Stomach smooth muscle (tissue), 2 donors: ENCODE measurements around the gene GRIK4.

ENCODE experiments used
- H3K27ac ChIP-seq: one replicate; pipeline ENCODE4 v1.7.0; 2013; ENCODE audit warnings: mild to moderate bottlenecking, low read length, inconsistent platforms
- H3K27me3 ChIP-seq, 2 donors: one replicate each; pipeline ENCODE4 v1.7.0; 2013; ENCODE audit warnings: low read length in 2 of 2; ENCODE audit not compliant: insufficient read depth in 2 of 2, control insufficient read depth in 1 of 2
- H3K36me3 ChIP-seq, 2 donors: one replicate each; pipeline ENCODE4 v1.7.0; 2013; ENCODE audit warnings: low read length in 2 of 2; ENCODE audit not compliant: control insufficient read depth in 2 of 2, insufficient read depth in 2 of 2
- H3K4me1 ChIP-seq: one replicate; pipeline ENCODE4 v1.7.0; 2013; ENCODE audit warnings: low read length; ENCODE audit not compliant: control insufficient read depth, insufficient read depth
- H3K4me3 ChIP-seq, 2 donors: one replicate each; pipeline ENCODE4 v1.7.0; 2013; ENCODE audit warnings: low read length in 2 of 2
- H3K9ac ChIP-seq, 2 donors: one replicate each; pipeline ENCODE4 v1.7.0; 2013; ENCODE audit warnings: low read length in 2 of 2, mild to moderate bottlenecking in 1 of 2
- H3K9me3 ChIP-seq, 2 donors: one replicate each; pipeline ENCODE4 v1.7.0; 2013; ENCODE audit warnings: low read length in 2 of 2; ENCODE audit not compliant: control insufficient read depth in 2 of 2
- donor health status: healthy.
- donor health status: Pancreatic carcinoma.

GRIK4 gene

DNA sequence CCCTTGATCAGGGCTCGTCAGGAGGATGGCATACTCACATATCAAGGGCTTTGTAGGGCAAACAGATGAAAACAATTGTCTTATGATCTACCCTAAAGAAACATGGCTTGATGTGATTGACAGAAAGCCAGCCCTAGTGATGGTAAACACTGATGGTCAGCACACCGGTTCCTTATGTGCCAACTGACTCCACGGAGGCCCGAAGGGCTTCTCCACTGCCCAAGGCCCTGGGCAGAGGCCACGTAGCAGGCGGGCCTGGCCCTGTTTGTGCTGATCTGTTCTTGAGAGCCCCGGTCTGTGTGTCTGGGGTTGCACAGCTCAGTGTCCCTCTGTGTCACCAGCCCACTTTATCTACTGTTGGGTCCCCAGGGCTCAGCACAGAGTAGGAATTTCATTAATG lies 115.2 kb downstream of the GRIK4 start:
- H3K9me3 ChIP-seq = no peaks in the 10 kb centered on the region
- no peaks in the 10 kb centered on the region for H3K36me3 ChIP-seq
- no peaks in the 10 kb centered on the region for H3K4me1 ChIP-seq
- no peak overlapping the region for H3K9ac ChIP-seq
- H3K27me3 ChIP-seq = no peaks in the 10 kb centered on the region
- no peak overlapping the region for H3K27ac ChIP-seq
- no peak overlapping the region for H3K4me3 ChIP-seq

DNA sequence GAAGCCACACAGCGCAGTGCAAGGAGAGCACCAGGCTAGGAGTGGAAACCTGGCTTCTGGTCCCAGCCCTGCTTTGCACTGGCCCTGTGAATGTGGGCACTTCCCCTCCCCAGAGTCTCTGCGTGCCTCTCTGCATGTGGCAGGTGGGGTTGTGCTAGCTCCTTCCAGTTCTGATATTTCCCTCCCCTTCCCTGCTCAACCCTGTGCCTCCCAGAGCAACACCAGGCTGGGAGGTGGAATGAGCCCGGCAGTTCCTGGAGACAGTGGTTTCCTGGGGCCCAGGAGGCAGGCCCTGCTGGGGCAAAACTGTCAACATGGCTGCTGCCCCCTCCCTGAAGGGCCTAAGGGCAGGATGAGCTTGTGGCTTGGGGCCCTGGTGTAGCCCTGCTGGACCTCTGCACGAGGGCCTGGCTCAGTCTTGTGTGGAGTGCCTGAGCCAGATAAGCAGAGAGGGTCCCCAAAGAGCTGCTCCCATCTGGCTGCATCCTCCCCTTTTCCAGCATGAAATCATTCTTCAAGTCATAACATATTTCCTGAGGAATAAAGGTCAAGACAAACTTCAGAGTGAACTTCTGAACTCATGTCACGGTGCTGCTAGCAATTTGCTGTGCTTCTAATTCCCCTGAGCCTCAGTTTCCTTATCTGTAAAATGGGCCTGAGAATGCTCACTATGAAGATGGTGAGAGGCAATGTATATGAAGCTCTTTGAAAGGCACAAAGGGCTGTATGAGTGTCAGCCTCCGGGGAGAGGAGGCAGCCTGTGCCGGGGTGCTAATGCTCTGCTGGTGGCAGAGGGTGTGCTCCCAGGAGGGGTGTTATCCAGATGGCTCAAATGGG lies 116.0 kb downstream of the GRIK4 start:
- no peaks in the 10 kb centered on the region for H3K4me1 ChIP-seq
- H3K27me3 ChIP-seq = no peaks in the 10 kb centered on the region
- H3K4me3 ChIP-seq = no peak overlapping the region
- H3K27ac ChIP-seq = no peak overlapping the region
- no peaks in the 10 kb centered on the region for H3K9me3 ChIP-seq
- H3K9ac ChIP-seq = no peak overlapping the region
- no peaks in the 10 kb centered on the region for H3K36me3 ChIP-seq

DNA sequence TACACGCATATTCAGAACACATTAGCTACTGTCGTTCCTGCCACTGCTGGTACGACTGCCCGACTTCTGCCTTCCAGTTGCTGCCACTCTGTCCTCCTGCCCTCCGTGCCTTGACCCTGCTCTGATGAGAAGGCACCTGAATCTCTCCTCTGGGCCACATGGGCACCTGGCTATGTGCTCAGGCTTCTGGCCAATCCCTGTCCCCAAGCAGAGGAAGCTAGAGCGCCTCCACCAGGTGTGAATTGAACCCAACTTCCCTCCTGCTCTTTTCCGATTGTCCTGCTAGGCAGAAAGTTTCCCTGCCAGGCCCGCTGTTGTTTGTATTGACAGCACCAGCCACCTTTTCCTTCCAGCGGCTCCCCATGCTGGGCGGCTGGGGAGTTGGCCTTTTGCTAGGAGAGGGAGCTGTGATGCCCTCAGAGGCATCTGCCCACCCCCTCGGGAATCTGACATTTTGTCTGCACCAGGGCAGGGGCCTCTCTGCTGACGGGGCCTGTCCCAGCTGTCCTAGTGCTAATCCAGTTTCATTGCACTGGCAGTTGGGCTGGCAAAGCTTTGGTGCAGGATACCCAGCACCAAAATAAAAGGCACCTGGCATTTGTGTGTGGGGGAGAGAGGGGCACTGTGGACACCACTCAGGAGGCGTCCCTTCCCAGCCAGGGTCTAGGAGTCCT lies 118.0 kb downstream of the GRIK4 start:
- Histone ChIP-seq H3K9me3 (no peaks in the 10 kb centered on the region), H3K36me3 (no peaks in the 10 kb centered on the region), H3K27me3 (no peaks in the 10 kb centered on the region), H3K4me3 (no peak overlapping the region), H3K4me1 (no peaks in the 10 kb centered on the region), H3K9ac (no peak overlapping the region), H3K27ac (no peak overlapping the region)

DNA sequence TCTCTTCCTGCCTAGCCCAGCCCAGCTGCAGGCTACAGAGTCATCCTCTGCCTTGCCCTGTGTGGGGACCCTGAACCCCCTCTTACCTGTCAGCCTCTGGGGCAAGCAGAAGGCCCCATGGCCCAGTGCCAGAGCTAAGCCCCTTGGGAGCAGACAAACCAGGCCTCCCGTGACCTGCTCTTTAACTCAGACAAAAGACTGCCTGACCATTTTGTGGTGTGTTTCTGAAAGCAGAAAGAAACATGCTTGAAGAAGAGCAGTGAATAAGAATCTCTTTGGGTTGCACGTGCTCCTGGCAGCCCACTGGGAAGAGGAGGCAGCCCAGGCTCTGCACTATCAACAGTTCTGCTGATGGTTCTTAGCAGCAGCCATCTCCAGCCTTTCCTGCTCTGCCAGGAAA lies 118.6 kb downstream of the GRIK4 start:
- Histone ChIP-seq H3K27ac (no peak overlapping the region), H3K36me3 (no peaks in the 10 kb centered on the region), H3K4me1 (no peaks in the 10 kb centered on the region), H3K9me3 (no peaks in the 10 kb centered on the region), H3K9ac (no peak overlapping the region), H3K4me3 (no peak overlapping the region), H3K27me3 (no peaks in the 10 kb centered on the region)

DNA sequence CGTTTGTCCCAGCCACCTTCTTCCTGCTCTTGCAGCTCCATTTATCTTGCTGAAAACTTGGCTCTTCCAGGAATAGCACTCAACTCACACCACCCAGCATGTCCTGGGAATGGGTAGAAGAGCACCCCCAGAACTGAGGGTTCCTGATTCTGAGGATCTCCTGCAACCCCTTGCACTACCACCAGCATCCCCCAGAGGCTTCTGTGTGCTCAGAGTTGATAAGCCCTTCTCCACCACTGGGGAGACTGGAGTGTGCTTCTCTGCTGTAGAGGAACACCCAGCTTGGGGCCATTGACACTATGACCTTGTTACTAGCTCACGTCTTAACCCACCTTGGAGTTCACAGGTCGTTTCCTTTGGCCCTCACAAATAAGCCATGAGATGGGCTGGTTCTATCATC lies 121.0 kb downstream of the GRIK4 start:
- no peak overlapping the region for H3K27ac ChIP-seq
- H3K27me3 ChIP-seq = no peaks in the 10 kb centered on the region
- no peaks in the 10 kb centered on the region for H3K9me3 ChIP-seq
- H3K36me3 ChIP-seq = no peaks in the 10 kb centered on the region
- no peaks in the 10 kb centered on the region for H3K4me1 ChIP-seq
- H3K4me3 ChIP-seq = no peak overlapping the region
- no peak overlapping the region for H3K9ac ChIP-seq

DNA sequence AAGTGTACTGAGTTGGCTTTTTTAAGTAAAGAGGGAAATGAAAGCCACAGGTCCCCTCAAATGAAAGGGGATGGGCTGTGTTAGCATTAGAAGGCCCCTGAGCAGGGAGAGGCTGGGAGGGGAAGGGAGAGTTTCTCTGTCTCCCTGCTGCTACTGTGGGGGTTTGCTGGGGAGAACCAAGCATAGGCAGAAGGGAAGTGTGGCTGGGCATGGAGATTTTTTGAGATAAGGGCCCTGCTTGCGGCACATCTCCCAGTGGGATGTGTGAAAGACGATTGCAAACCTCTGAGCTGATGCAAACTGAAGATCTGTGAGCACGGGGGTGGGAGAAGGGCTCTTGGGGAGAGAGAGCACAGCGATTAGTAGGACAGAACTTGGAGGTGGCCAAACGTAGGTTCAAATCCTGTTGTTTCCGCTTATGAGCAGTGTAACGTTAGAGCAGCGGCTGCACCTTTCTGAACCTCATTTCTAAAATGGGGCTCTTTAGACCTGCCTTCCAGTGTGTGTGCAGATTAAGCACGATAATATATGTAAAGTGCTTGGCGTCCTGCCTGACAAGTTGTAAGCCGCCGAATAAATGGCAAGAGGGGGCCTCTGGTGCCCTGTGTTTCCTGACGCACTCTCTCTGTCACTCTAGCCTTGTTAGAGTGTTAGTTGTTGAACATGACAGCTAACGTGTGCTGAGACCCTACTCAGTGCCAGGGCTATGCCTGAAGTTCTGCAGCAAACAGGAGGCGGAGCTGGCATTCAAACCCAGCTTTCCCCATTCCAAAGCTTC lies 122.3 kb downstream of the GRIK4 start:
- Histone ChIP-seq H3K36me3 (no peaks in the 10 kb centered on the region), H3K27me3 (no peaks in the 10 kb centered on the region), H3K4me3 (no peak overlapping the region), H3K27ac (no peak overlapping the region), H3K4me1 (no peaks in the 10 kb centered on the region), H3K9ac (no peak overlapping the region), H3K9me3 (no peaks in the 10 kb centered on the region)

DNA sequence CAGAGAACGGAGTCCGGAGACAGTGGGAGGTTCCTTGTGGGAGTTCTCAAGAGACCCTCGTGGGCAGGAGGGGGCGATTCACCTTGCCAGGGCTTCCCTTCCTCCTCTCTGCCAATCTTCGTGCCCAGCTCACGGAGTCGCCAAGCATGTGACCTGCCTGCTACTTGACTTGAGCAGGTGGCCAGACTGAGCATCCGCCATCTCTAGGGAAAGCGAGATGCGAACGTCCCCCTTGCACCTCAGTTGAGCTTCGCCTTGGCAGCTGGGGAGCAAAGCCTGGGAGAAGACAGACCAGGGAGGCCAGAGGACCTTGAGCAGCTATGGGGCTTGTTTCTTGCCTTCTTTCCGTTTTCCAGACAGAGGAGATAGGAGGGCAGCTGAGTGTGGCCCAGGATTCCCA lies 123.2 kb downstream of the GRIK4 start:
- Histone ChIP-seq H3K9ac (no peak overlapping the region), H3K27me3 (no peaks in the 10 kb centered on the region), H3K4me1 (no peaks in the 10 kb centered on the region), H3K4me3 (no peak overlapping the region), H3K36me3 (no peaks in the 10 kb centered on the region), H3K27ac (no peak overlapping the region), H3K9me3 (no peaks in the 10 kb centered on the region)

DNA sequence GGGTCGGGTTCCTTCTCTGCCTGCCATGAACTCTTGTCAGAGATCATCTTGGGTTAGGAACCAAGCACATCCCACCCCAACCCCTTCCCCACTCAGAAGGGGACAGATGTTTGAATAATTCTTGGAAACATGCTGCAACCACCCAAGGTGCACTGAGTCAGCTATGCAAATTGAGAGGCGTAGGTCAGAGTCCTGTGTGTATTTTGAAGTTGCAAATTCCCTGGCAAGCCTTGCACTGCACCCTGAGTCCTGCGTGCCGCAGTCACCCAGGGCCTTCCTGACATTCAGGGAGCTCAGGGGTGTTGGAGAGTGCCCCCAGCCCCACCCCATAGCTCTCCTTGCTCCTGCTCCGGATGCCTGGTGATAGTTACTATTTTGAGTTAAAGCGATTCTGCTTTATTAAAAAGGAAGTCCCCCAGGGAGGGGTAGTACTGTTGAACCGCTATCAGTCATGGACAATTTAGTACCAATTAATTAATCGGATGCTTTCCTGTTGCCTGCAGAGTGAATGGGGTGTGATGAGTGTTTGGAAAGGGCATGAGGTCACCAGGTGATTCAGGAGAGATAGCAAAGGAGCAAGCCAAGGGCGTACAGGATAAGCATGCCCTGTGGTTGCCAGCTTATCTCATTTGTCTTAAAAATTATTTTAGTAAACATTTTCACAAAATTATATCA lies 123.7 kb downstream of the GRIK4 start:
- H3K27me3 ChIP-seq = no peaks in the 10 kb centered on the region
- H3K9ac ChIP-seq = no peak overlapping the region
- no peaks in the 10 kb centered on the region for H3K4me1 ChIP-seq
- H3K9me3 ChIP-seq = no peaks in the 10 kb centered on the region
- no peak overlapping the region for H3K4me3 ChIP-seq
- no peak overlapping the region for H3K27ac ChIP-seq
- no peaks in the 10 kb centered on the region for H3K36me3 ChIP-seq

DNA sequence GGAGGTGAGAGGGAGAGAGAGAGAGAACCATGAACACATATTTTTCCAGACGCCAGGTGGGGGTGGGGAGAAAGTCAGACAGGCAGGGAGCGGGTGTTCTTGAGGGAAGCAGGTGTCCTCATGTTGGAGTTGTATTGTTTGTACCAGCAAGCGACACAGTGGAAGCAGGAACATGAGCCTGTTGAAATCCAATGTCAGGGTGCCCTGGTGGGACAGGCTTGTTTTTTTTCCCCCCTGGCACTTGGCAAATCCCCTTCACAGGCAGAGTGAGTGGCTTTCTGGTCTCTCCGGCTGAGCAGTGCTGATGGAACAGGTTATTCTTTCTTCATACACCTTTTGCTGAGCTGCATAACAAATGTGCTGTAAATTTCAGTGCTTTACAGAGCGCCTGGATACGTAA lies 125.6 kb downstream of the GRIK4 start:
- no peaks in the 10 kb centered on the region for H3K9me3 ChIP-seq
- H3K27me3 ChIP-seq = no peaks in the 10 kb centered on the region
- H3K4me3 ChIP-seq = no peak overlapping the region
- H3K9ac ChIP-seq = no peak overlapping the region
- no peaks in the 10 kb centered on the region for H3K36me3 ChIP-seq
- no peak overlapping the region for H3K27ac ChIP-seq
- H3K4me1 ChIP-seq = no peaks in the 10 kb centered on the region

DNA sequence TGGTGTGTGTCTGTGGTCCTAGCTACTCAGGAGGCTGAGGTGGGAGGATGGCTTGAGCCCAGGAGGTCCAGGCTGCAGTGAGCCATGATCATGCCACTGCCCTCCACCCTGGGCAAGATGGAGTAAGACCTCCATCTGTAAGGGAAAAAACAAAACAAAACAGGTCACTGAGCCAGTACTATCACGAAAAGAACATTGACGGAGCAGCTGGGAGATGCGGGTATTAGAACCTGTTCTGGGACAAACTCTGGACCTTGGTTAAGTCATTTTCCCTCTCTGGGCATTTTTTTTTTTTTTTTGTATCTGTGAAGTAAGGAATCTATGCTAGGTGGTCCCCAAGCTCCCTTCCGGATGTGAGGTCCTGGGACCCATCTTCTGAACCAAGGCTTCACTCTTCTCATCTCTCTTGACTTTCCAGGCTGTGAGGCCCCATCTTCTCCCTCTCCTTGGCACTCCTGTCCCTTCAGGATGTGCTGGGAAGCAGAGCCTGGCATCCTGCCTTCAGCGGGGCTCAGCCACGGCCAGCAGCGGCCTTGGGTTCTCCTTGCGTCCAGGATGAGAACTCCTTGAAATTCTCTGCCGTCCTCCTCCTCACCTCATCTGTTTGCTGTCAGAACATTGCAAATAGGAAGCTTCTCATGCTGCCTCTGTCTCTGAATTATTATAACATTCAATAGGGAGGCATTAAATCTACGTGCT lies 130.8 kb downstream of the GRIK4 start:
- Histone ChIP-seq H3K27me3 (peaks cover 0 to 5% of the 10 kb centered on the region in 2 donors), H3K4me3 (no peak overlapping the region), H3K27ac (no peak overlapping the region), H3K4me1 (peaks cover 3% of the 10 kb centered on the region), H3K9me3 (no peaks in the 10 kb centered on the region), H3K9ac (no peak overlapping the region), H3K36me3 (no peaks in the 10 kb centered on the region)
